Loucy (cell line): ENCODE data around the gene TEX36.

Source experiments
- CTCF ChIP-seq: fragments of 200-600 bp; sonication (generic); conservative IDR thresholded peaks from 2 replicates; pipeline ENCODE4 v1.5.1; 2014; ENCODE audit warnings: mild to moderate bottlenecking, antibody characterized with exemption, low read length
- EZH2phosphoT487 ChIP-seq: fragments of 200-600 bp; IDR thresholded peaks from 2 replicates; pipeline ENCODE4 v1.6.1; 2018; ENCODE audit warnings: antibody characterized with exemption, mild to moderate bottlenecking, moderate library complexity, borderline replicate concordance

- TF ChIP-seq EZH2phosphoT487 (no peak), CTCF (no peak)
These were observed 26.1 kb upstream of the TEX36 start for GRCh38 chr10:125708971-125709503.
